Stimulated activated CD4-positive, alpha-beta T cell treated with anti-CD3 and anti-CD28 coated beads, Interleukin-2, amount 100 ng/mL, for 48 hours (primary cell): Measurements from ENCODE around the gene BCAS3.
"Not testable (repeated sequence)": the region's sequence is repeated elsewhere in the genome, so short reads cannot be mapped to it uniquely, and the experiment has no call there.

Source experiments
- DNase-seq, 2 donors: peaks; one replicate each; pipeline ENCODE4 v3.0.0-alpha.2; 2020

The BCAS3 gene

DNA sequence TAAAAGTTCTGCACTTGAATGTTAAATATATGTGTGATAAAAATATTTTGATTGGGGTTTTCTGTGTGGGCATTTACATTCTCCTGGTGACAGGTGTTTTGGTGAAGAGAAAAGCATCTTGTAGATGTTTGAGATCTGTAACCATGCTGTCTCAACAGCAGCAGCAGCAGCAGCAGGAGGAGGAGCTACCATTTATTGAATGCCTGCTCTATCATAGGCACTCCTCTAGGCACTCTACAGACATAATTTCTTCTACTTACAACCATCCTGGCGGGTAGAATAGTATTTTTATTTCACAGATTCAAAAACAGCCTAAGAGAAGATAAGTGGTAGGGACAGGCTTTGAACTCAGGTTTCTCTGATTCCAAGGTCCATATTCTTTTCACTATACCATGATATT, 562.3 kb downstream of the BCAS3 start:
- DNase-seq, result no peak

DNA sequence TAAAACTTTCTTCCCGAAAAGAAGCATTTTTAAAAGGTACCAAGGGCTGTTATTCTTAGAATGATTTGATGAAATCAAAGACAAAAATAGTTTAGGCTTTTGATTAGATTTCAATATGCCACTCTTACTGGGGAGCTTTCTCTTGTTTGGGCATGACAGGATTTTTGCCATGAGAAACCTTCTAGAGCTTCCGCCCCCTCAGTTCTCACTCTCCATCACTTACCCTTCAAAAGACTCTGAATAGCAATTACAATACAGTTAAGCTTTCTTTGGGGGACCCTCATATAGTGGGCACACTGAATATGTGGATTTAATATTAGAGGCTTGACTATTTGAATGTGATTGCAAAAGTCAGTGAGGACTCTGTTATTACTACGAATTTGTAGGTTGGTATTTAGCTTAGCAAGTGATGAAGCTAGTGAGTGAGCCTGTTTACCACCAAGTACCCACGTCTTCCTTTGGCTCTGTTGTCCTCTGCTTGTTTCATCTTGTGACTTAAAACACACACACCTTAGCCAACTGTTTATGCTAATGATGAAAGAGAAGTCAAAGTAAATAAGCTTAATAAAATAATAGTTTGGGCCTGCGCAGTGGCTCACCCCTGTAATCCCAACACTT, 563.3 kb downstream of the BCAS3 start:
- DNase-seq, result no peak

DNA sequence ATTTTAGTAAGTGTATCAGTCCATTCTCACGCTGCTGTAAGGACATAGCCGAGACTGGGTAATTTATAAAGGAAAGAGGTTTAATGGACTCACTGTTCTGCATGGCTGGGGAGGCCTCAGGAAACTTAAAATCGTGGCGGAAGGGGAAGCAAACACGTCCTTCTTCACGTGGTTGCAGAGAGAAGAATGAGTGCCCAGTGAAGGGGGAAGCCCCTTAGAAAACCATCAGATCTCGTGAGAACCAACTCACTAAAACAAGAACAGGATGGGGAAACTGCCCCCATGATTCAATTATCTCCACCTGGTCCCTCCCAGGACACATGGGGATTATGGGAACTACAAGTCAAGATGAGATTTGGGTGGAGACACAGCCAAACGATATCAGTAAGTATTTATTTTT, 567.3 kb downstream of the BCAS3 start:
- DNase-seq, result not testable (repeated sequence)

DNA sequence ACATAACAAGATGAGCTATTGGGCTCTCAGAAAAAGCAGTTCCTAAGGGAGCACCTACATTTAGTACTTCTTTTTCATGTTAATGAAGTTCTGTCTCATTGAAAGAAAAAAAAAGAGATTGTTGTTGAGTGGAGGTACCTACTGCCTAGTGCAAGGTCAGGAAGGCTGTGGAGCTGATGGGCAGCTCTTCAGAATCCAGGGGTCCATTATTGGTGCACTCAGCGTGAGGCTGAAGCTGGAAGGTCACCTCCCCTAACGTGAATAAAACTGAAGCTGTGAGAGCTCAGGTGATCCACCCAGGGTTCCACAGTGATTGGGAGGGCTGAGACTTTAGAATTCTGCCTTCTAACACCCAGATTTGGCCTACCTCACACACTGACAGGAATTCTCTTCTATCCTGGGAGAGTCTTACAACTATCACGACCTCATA, 568.1 kb downstream of the BCAS3 start:
- DNase-seq, result no peak

DNA sequence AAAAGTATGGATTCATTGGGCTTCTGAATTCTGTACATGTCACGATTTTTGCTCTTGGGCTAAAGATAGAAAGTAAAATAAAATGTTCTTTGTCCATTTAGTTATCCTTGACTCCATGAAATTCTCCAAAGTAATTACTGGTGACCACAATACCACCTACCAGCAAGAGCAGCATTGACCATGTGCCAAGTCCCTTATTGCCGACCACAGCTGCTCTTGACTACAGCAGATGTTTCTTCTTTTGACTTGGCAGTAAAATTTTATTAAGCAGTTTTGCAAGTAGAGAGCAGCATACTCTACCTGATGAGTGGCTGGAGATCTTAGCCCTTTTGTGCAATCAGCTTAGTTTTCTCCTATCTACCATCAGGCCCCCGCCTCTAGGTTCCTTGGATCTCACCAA, 569.8 kb downstream of the BCAS3 start:
- DNase-seq, result no peak

DNA sequence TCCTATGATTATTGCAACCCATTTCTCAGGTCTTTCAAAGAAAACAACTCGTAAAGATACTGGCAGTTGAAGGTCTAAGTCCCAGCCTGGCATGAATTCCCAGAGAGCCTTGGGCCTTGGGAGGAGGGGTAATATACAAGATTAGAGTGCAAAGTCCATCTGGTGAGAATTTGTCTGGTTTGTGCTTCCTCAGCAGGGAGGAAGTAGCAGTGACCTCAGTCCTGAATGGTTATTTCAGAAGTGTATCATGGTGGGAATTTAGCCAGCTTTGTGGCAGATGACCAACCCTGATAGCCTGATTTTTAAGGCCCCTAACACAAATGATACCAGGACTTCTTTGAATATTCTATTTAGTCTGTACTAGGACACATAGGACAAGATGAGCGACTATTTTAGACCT, 570.7 kb downstream of the BCAS3 start:
- no peak for DNase-seq

DNA sequence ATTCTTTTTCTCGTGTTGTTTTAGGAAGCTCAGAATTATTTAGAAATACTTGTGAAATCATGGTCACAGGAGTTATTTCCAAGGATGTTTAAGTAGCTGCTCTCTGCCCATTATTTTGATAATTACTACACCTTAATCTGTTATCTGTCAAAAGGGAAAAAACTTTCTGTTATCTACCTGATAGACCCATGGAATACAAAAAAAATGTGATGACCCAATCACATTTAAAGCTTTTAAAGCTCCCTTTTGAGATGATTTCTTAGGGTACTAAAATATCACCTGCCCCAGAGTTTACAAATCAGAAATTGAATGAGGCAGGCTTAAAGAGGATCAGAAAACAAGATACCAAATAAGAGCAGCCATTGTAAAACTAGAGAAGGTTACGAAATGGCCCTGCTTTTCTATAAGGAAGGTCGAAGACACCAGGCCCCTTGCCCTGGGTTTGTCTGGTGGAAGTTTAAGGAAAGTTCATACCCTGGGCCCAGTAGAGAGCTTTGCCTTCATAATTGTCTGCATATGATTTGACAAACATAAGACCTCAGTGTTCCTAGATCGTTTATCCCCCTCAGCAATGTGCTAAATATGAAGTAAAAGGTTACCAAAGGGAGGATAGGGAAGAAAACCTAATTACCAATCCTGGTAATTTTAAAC, 572.1 kb downstream of the BCAS3 start:
- DNase-seq, result no peak

DNA sequence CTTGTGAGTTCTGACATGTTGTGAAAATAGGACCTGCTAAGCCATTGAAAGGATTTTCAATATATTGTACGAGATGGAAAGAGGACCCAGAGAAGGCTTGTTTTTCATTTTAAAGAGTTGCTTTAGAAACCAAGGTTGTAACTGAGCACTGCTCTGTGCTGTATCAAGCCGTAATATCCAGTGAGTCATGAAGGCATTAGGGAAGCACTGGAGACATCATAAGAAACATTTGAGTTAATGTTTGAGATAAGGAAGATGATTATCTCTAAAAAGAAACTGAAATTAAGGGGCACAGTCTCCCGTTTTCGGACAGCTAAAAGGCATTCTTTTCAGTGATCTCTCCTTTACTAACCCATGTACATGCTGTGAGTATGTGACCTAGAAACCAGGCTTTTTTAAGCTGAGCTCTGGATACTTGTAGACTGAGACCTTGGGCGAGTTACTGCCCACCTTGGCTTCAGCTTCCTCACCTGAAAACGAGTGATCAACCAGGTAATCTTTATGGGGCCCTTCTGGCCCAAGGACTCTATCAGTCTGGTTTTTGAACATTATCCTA, 572.8 kb downstream of the BCAS3 start:
- DNase-seq, result no peak

DNA sequence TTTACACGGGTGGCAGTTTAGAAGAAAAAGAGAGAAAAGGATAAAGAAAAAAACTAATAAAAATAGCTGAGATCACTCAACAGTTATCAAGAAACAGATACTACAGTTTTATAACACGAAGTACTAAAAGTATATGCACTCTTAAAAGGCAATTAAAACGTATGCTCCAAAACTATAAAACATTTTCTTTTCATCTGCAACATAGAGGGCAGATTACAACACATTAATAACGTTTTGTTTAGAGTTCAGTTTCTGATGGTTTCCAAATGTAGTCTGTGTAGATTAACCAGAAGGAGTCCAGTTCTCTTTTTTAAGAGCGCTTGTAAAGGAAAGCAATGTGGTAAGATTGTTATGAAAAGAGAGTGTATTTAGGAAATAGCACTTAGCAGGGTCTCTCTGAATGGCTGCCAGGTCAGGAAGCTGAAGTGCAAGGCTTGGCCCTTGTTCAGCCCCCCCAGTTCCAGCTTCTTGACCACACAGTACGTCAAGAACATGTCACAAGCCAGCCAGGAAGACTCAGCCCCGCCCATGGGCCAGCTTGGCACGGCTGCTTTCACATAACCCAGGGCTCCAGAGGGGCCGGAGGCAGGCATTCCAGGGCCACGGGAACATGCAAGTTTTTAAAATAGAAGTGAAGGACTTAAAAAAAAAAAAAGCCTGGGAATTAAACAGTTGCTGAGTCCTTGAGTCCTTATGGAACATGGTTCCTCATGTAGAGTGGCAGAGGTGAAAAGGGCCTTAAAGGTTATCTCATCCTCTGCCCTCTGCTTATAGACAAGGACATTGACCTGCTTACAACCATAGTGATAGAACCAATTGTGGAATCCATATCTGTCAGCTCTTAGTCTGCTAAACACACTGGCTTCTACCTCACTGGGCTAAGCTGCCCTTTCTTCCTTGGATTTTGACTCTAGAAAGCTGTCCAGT, 574.6 kb downstream of the BCAS3 start:
- DNase-seq, result no peak

DNA sequence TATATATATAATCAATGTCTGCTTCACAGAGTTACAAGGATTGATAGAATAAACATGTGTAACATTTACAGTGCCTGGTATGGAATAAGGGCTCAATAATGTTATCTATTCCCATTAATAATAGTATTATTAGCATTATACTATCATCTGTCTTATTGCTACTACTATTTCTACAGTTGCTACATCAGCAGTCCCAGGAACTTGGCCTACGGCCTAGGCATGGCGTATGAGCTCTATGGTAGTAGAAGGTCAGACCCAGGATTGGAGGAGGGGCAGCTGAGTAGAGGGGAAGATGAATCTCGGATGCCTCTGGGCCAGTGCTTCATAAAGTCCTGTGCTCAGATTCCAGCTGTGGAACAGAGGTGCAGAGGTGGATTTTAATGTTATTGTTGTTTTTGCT, 575.7 kb downstream of the BCAS3 start:
- no peak for DNase-seq

DNA sequence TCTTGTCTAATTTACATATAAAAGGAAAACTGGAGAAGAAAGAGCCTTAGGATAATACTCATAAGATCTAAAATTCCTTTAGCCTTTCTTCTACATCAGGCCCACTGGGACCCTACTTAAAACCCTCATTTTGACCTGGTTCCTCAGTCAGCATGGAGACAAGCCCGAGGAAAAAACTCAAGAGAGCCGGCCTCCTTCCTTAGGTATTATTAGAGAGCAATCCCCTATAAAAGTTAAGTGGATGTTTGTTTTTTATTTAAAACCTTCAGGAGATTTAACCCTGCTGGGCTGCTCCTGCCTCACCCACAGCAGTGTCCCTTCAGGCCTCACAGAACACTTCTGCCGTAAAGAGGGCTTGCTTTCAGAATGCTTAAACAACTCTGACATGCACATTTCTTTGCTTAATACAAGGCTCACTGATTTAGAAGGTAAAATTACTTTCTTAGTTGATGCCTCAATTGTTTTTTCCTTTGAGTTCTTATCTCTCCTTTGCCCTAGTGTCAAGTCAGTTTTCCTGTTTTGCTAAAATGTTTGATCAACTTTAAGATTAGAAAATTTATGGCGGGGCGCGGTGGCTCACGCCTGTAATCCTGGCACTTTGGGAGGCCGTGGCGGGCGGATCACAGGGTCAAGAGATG, 576.4 kb downstream of the BCAS3 start:
- DNase-seq, result no peak

DNA sequence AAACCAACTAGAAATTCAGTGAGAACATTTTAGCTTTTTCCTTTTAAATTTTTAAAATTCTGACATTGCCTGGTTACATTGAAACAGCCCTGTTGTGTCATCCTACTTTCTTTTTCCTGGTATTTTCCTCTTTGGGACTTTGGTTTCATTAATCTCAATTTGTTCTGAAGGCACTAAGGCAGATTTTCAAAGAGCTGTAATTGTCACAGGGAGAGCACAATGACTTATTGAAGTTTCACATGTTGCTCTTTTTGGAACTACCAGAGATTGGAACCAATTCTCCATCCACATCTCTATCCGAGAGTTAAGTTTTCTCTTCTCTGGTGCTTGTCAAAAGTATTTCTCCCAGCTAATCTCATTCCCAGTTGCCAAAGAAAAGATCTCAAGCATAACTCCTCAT, 577.3 kb downstream of the BCAS3 start:
- no peak for DNase-seq

DNA sequence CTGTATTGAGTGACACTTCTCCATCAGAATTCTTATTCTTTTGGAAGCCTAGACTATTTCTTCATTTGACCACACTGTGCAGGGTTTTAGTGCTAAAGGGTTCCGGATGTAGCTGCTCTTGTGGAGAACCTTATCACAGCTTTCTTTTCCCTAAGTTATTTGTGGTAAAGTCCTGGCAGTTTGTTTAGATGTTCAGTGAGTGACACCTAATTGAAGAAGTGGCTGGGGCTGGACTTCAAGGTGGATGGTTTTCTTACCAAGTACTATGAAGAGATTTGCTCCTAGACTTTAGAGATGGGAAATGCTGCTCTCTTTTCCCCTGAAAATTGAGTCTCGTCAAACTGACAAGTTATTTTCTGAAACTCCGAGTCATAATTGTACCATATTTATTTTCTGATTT, 578.0 kb downstream of the BCAS3 start:
- DNase-seq, result no peak

DNA sequence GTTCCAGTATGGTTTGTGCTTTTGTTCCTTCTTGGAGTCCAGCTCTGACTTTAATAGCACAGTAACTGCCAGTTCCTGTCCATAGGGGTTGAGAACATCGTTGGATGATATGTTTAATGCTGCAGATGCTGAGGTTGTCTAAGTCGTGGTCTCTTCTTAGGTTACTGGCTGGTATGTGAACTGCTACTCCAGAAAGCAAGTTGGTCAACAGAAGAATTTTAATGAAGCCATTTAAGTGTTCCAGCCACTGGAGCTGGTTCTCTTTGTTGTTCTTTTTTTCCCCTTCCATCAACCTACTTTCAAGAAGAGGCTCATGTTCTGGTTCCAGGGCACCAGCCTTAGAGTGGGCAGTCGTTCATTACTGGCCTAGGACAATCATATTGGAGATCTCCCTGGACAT, 581.7 kb downstream of the BCAS3 start:
- no peak for DNase-seq

DNA sequence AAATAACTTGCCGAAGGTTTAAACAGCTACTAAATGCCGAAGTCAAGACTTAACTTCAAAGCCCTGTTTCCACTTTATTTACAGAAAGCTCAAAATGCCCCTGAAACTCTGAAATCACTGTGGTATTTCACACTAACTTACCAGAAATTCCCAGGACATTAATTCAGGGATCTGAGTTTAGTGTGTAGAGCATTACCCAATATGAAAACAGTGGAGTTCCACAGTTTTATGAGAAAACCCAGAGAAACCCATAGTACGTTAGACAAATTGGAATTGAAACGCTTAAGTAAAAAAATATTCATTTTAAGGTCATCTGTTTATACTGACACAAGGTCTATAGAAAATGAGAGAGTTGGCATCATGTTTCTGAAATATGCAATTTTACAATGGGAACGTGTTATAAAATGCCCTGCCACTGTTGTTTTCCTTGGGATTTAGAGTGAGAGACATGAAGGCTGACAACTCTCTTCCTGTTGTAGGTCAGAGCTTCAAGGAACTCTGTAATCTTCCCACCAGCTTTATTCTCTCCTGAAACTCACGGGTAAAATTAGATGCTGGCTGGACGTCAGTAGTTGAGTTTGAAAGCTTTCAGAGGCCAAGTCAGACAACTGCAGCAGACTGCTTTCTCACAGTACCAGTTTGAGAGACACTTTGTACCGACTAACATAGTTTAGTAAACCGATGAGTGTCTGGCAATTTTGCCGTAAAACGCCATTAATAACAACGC, 582.6 kb downstream of the BCAS3 start:
- DNase-seq, result no peak

DNA sequence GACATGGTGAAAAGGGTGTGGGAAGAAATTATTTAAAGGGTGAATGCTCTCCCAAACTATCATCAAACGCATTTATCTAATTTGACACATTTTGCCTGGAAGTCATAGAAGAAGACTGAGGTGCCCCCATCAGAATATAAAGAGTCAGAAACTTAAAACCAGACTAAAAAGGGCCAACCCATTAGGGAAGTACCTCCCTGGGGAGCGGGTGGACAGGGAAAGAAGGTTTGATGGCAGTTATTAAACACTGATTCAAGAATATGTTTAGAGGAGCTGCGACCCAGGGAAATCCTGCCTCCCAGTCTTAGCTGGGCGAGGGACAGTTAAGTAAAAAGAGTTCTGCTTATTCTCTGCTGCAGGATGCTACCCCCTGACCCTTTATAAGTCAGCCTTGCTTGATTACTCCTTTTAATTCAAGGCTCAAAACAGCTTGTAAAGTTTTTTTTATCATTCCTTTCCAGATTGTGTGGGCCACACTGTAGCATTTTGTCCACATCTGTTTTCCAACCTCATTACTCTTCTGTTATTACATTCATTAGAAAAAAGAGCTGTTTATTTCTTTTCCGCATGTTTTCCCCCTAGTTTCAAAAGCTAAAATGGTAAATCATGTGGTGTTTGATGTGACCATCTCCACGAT, 583.5 kb downstream of the BCAS3 start:
- DNase-seq, result no peak

DNA sequence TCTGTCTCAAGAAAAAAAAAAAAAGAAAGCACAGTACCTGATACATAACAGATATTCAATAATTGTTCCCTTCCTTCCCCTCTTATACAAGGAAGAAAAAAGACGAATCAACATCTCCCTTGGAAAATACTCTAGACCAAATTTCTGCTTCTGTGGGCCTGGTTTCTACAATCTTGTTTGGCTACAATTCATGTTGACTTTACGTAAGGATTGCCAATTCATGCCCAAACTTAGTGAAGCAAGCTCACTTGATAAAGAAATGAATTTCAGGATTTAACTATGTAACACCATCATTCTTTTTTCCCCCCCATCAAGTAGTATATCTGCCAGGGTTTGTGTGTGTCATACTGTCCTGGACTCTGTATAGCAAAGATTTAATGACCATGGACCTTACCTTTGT, 587.7 kb downstream of the BCAS3 start:
- no peak for DNase-seq

DNA sequence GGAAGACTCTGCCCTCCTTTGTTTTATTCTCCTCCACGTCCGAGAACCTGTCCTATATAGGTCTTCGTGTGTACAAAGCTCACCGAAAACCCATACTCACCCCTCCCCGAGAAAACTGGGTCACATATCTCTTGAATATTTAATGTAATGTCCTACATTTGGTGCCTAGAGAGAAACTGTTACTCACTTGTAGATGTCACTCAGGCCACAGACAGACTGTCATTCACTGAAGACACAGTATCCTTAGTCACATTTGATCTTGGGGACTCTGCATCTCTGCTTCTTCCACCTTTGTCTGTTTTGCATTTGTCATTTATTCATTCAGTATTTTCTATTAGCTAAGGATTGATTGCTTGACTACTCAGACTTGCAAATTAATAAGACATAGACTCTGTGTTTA, 590.2 kb downstream of the BCAS3 start:
- DNase-seq, result no peak

DNA sequence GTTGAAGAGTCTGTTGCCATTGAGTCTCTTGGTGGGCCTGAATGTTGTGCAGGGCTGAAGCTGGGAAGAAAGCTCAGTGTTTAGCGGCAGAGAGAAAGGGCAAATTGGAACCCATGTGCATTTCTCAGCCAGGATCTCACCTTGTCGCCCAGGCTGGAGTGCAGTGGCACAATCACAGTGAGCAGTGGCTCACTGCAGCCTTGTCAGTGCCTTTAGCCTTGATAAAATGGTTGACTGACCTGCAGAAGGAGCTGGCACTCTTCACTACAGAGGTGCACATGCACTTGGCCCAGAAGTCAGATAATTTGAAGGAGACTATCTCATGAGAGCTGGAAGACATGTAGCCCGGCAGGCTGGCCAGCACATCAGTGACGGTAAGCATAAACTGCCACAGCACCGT, 597.7 kb downstream of the BCAS3 start:
- DNase-seq, result no peak

DNA sequence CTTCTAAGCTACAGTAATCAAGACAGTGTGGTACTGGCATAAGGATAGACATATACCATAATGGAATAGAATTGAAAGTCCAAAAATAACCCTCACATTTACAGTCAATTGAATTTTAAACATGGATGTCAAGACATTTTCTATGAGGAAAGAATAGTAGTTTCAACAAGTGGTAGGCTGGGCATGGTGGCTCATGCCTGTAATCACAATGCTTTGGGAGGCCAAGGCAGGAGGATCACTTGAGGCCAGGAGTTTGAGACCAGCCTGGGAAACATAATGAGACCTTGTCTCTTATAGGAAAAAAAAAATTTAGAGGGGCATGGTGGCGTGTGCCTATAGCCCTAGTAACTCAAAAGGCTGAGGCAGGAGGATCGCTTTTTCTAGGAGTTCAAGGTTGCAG, 599.2 kb downstream of the BCAS3 start:
- DNase-seq, result no peak

DNA sequence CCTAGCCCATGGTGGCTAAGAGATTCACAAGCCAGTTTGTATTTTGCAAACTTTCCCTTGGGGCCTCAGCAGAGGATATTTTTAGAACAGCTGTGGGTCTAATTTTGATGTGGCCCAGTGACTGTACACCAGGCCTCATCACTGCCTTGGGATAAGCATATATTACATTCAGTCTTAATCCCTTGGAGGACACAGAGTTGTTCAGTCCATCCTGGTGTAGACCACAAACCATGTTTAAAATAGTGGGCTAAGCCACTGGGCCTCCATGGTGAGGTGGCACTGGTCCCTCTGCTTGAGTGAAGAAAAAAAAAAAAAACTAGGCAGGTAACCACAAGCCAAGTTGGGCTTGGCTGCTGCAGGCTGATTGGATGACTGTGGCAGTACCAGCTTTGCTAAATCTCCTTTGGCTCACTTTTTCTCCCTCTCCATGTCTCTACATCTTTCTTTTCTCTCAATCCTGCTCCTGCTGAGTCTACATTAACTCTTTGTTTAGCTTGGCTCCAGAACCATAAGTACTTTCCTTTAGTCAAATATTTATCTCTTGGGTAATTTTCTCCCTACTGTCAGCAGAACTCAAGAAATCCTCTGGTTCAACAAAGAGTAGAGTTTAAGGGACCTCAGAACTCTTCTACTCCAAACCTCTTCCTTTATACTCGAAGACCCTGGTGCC, 602.0 kb downstream of the BCAS3 start:
- no peak for DNase-seq
